Panc1 (cell line): ENCODE data around the gene NLRP1.

Experiments
- POLR2AphosphoS5 ChIP-seq: IDR thresholded peaks from 2 replicates; pipeline ENCODE4 v1.6.1; 2012; ENCODE audit warnings: mild to moderate bottlenecking, low read depth, low read length, moderate library complexity
- SIN3A ChIP-seq: IDR thresholded peaks from 2 replicates; pipeline ENCODE4 v1.6.1; 2012; ENCODE audit warnings: low read depth, mild to moderate bottlenecking, low read length, moderate library complexity, borderline replicate concordance; ENCODE audit not compliant: insufficient read depth
- TCF7L2 ChIP-seq: IDR thresholded peaks from 2 replicates; pipeline ENCODE4 v1.6.1; 2011; ENCODE audit warnings: mild to moderate bottlenecking, low read depth, low read length, inconsistent platforms
- TF ChIP-seq, protein P1 (sequence below): fragments of 450-650 bp; IDR thresholded peaks from 2 replicates; pipeline ENCODE4 v1.5.1; 2017; ENCODE audit warnings: mild to moderate bottlenecking

DNA sequence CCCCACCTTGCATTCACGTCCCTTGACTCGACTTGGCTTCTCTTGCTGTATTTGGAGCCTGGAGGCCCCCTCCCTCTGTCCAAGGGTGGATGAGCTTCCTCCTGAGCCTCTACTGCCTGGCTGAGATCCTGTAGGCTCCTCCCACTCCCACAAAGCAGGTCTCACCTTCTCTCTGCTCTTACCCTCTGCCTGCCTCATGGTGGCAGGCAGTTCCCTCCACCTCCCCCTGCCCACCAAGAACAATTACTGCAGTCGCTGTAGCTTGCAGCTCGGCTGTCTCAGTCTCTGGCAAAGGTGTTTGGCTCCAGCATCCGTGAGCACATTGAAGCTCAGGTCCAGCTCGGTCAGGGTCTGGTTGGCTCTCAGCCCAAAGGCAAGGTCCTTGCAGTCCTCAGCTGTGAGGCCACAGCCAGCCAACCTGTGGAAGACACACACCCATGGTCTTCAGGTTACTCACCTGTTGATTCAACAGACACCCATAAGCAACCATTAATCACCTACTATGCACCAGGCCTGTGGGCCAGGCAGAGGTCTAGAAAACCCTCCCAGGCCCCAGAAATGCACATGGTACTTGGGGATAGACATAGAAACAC, 42.6 kb downstream of the NLRP1 start:
- TF ChIP-seq TCF7L2 = no peak
- TF ChIP-seq SIN3A = no peak
- TF ChIP-seq POLR2AphosphoS5 = no peak
- TF ChIP-seq, protein P1, sequence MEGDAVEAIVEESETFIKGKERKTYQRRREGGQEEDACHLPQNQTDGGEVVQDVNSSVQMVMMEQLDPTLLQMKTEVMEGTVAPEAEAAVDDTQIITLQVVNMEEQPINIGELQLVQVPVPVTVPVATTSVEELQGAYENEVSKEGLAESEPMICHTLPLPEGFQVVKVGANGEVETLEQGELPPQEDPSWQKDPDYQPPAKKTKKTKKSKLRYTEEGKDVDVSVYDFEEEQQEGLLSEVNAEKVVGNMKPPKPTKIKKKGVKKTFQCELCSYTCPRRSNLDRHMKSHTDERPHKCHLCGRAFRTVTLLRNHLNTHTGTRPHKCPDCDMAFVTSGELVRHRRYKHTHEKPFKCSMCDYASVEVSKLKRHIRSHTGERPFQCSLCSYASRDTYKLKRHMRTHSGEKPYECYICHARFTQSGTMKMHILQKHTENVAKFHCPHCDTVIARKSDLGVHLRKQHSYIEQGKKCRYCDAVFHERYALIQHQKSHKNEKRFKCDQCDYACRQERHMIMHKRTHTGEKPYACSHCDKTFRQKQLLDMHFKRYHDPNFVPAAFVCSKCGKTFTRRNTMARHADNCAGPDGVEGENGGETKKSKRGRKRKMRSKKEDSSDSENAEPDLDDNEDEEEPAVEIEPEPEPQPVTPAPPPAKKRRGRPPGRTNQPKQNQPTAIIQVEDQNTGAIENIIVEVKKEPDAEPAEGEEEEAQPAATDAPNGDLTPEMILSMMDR = no peak
